MM.1S (cell line): ENCODE measurements around the gene ACTC1.

Experiments
- EZH2 ChIP-seq: fragments of 300-600 bp; sonication (generic); optimal IDR thresholded peaks from 2 replicates; pipeline ENCODE3; 2017; ENCODE audit warnings: low read depth, mild to moderate bottlenecking, antibody characterized with exemption, low read length, mixed read lengths
- TF ChIP-seq, protein P1 (sequence below): fragments of 300-600 bp; sonication (generic); IDR thresholded peaks from 2 replicates; pipeline ENCODE4 v1.5.1; 2016; ENCODE audit warnings: antibody characterized with exemption, low read length, mixed read lengths

DNA sequence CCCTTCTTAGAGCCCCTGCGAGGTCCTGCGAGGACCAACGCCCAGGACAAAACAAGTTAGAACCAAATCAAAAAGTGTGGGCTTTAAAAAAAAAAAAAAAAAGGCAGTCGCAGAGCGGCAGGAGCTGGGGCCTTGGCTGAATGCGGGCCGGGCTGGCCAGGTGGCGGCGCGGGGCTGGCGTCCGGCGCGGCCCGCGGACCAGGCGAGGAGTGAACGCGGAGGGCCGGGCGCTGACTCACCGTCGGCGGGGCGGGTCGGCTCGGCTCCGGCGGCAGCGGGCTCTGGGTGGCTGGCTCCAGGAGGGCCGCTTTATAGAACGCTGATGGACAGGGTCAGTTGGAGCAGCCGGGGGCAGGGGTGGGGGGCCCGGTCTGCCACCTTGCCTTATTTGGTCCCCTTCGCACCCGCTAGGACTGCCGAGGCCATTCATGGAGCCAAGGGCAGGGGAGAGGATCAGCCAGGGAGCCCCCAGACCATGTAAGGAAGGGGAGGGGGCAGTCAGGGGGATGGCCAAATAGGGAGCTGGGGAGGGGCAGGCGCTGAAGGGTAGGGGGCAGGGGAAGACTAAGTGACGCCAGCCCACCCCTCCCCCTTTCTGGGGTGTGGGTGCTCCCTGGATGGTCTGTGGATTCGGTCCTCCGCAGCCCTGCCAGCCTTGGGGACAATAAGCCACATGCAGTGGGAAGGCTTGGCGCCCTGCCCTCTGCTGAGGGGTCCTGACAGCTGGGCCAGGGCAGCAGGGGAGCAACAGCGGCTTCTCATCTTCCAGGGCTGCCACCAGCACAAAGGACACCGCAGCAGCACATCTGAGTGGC is at the start of gene ACTC1:
- TF ChIP-seq, protein P1, sequence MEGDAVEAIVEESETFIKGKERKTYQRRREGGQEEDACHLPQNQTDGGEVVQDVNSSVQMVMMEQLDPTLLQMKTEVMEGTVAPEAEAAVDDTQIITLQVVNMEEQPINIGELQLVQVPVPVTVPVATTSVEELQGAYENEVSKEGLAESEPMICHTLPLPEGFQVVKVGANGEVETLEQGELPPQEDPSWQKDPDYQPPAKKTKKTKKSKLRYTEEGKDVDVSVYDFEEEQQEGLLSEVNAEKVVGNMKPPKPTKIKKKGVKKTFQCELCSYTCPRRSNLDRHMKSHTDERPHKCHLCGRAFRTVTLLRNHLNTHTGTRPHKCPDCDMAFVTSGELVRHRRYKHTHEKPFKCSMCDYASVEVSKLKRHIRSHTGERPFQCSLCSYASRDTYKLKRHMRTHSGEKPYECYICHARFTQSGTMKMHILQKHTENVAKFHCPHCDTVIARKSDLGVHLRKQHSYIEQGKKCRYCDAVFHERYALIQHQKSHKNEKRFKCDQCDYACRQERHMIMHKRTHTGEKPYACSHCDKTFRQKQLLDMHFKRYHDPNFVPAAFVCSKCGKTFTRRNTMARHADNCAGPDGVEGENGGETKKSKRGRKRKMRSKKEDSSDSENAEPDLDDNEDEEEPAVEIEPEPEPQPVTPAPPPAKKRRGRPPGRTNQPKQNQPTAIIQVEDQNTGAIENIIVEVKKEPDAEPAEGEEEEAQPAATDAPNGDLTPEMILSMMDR, result no peak
- no peak for TF ChIP-seq EZH2
